Fibroblast of the aortic adventitia (primary cell): ENCODE measurements around the gene OXCT2. TPM values are rescaled to one million over a fixed set of nuclear protein-coding genes. Genes with fewer than 3 reads are reported as not detected.

ENCODE experiments used
- DNase-seq: peaks from one replicate; pipeline ENCODE4 v3.0.0-alpha.2; 2010; ENCODE audit warnings: low read depth
- H3K4me3 ChIP-seq: 2 replicates; pipeline ENCODE4 v1.5.1; 2011; ENCODE audit warnings: low read depth, mild to moderate bottlenecking, control low read depth, low read length, moderate library complexity
- CTCF ChIP-seq: IDR thresholded peaks from 2 replicates; pipeline ENCODE4 v1.5.1; 2011; ENCODE audit warnings: mild to moderate bottlenecking, low read length, control low read depth, inconsistent platforms; ENCODE audit not compliant: insufficient read depth
- total RNA-seq: library from RNA; depleted of rRNA; stranded (reverse); fragments of >200 nt; gene quantifications from 2 replicates; pipeline ENCODE4 v1.2.3, GENCODE V29; 2012; ENCODE audit warnings: low replicate concordance

OXCT2 gene
- total RNA-seq, 1 donor: 0.99 TPM

- peak; percentile 23 for DNase-seq
- TF ChIP-seq CTCF: no peak
Measured at GRCh38 chr1:39754026-39754570, 17.1 kb downstream of the OXCT2 start.

GRCh38 chr1:39753132-39754025 is 17.8 kb downstream of the OXCT2 start:
- TF ChIP-seq CTCF: no peak
- H3K4me3 ChIP-seq: no peak overlapping the region
- DNase-seq: no peak

More at GRCh38 chr1:39754026-39754570, 17.1 kb downstream of the OXCT2 start:
- H3K4me3 ChIP-seq: no peak overlapping the region

GRCh38 chr1:39752703-39753102 is 18.4 kb downstream of the OXCT2 start:
- no peak for DNase-seq
- TF ChIP-seq CTCF: no peak
- no peak overlapping the region for H3K4me3 ChIP-seq

GRCh38 chr1:39751595-39751994 is 19.6 kb downstream of the OXCT2 start:
- TF ChIP-seq CTCF: no peak
- no peak for DNase-seq
- H3K4me3 ChIP-seq: no peak overlapping the region

- H3K4me3 ChIP-seq: no peak overlapping the region
- DNase-seq: no peak
- no peak for TF ChIP-seq CTCF
Measured at GRCh38 chr1:39745016-39745670, 26.0 kb downstream of the OXCT2 start.

GRCh38 chr1:39738622-39739366 is 32.4 kb downstream of the OXCT2 start, which contains the start of gene PPIE:
TSS of gene PPIE (plus strand) at chr1:39738882. CDS start at chr1:39738901, 19 bp downstream.
- TF ChIP-seq CTCF: no peak
- peak; percentile 85 for DNase-seq
- peak within 1 kb of the TSS; percentile 97 for H3K4me3 ChIP-seq
